ENCODE results near the gene SORL1-AS1.

Gene SORL1-AS1

DNA sequence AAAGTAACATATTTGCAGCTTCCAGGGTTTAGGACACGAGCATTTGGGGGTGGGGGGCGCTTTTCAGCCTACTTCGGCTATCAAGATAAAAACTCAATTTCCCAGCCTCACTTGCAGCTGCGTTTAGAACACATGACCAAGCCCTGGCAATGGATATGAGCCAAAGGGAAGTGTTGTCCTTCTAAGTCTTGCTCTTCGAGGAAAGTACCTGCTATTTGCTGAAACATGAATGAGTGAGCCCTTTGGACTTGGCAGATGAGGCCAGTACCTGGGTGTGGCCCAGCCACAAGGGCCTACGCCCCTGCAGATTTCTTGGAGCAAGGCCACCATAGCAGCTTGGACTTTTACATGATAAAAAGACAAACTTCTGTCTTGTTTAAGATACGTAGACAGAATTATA is 60.9 kb downstream of the SORL1-AS1 start:
- no peak for DNase-seq (ENCODE audit: low read depth, low spot score)

DNA sequence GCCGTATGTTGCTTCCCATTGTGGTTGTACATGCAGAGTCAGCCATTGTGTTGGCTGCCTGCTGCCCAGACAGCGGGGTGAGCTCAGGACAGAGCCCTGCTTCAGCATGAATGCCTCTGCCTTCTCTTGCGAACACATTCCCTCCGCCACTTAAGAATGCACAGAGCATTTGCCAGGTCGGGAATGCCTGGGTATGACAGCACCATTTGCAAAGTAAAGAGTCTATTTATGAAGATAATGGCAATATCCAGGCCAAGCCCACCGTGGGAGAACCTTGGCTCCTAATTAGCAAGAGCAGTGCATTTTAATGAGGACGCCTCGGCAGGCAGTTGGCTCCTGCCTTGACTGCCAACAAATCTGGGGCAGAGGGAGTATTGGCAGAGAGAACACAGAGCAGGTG is 63.1 kb downstream of the SORL1-AS1 start:
- DNase-seq (ENCODE audit: low read depth, low spot score) = no peak
